SK-N-MC (cell line): ENCODE data around the gene DCAF17.

Source experiments
- EZH2 ChIP-seq: fragments of 200-600 bp; sonication (generic); IDR thresholded peaks from one replicate; pipeline ENCODE4 v1.6.1; 2017; ENCODE audit warnings: antibody characterized with exemption
- FOXP2 ChIP-seq: optimal IDR thresholded peaks from 2 replicates; pipeline ENCODE3; 2011; ENCODE audit warnings: mild to moderate bottlenecking, moderate library complexity; ENCODE audit not compliant: insufficient read depth; ENCODE audit errors: extremely low read length, control extremely low read depth
- POLR2AphosphoS5 ChIP-seq: IDR thresholded peaks from 2 replicates; pipeline ENCODE4 v1.6.1; 2012; ENCODE audit warnings: mild to moderate bottlenecking, low read depth, low read length, borderline replicate concordance

DNA sequence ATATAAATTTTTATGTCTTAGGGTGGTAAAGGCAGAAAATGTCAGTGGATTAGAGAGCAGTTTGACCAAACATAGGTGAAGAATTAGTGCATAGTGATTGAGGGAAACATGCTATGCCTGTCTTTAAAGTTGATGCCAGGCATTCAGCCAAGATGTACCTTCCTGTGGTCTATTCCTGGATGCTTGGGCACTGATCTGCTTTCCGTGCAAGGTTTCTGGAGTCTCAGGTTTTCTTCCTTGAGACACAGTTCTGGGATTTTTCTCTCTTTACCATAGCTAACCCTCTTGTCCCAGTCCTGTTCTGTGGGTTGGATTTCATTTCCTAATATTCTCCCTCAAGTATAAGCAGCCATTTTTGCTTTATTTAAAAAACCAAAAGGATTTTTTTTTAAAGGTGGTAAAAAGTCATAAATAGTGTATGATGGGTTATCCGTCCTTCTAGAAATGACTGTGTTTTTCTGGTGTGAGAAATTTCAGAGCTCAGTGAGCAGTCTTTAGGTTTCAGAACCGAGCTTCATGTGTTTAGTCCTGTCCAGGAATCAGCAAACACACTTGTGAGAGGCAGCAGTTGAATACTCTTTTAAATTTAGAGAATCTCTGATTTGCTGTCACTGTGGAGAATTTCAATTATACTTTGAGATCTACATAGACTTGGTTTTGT lies 45.3 kb downstream of the DCAF17 start:
- TF ChIP-seq POLR2AphosphoS5: no peak
- no peak for TF ChIP-seq EZH2
- TF ChIP-seq FOXP2: no peak
